RPMI8226 (cell line): ENCODE measurements around the gene WDR70.

Experiments used
- DNase-seq: peaks from one replicate; pipeline ENCODE4 v3.0.0-alpha.2; 2015

Gene WDR70

GRCh38 chr5:37727238-37727637 lies 348.1 kb downstream of the WDR70 start:
- no peak for DNase-seq

DNA sequence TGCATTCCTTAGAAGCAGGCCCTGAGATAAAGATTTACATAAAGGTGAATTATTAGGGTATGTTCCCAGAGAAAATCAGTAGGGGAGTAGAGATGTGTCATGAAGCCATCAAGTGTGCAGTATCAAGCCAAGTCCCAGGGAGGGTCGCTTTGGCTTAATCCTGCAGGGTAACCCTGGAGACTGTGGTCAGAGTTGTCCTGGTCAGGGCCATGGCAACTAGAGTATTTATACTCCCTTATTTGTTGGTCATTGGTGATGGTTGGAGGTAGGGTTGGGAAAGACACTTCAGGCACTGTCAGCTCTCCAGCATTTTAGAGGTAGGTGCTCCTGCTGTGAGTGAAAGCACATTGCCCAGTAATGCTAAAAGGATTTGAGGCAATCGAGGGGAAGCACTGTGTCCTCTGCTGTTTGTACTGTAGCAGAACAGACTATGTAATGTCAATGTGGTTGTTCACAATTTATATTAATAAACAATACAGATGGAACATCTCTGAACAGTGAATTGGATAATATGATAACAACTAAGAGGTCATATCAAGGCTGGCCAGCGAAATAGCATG lies 351.9 kb downstream of the WDR70 start:
- no peak for DNase-seq

DNA sequence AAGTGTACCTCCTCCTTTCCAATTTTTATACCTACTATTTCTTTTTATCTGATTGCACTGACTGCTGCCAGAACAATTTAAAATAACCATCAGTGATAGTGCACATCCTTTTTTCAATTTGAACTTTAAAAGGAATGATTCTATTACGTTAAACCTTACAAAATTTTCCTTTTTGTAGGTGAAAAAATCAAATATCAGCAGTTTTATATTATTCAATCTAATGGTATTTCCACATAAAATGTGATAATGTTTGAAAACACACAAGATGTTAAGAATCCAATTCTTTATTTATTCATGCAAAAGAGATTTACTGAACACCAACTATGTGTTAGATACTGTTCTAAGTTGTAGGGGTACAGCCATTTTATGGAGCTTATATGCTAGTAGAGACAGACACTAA lies 355.0 kb downstream of the WDR70 start:
- no peak for DNase-seq

- DNase-seq, result peak; percentile 35
Observed at GRCh38 chr5:37735649-37736347, 356.7 kb downstream of the WDR70 start.

DNA sequence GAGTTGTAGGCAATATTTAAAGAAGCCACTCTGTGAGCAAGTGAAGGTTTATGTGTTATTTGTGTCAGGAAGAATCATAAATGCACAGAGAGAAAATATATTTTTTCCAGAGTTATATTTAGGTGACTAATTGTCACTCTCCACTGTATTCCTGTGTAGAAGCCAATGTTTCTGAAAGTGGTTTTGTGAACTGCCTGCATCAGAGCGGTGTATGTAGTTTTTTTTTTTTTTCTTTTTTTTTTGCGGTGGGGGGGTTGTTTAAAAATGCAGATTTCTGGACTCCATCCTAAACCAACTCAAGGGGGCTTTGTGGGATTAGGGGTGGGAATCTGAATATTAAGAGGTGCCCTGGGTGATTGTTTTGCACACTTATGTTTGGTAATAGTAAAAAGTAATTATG lies 357.3 kb downstream of the WDR70 start:
- DNase-seq, result no peak

GRCh38 chr5:37737326-37738056 lies 358.4 kb downstream of the WDR70 start:
- no peak for DNase-seq

DNA sequence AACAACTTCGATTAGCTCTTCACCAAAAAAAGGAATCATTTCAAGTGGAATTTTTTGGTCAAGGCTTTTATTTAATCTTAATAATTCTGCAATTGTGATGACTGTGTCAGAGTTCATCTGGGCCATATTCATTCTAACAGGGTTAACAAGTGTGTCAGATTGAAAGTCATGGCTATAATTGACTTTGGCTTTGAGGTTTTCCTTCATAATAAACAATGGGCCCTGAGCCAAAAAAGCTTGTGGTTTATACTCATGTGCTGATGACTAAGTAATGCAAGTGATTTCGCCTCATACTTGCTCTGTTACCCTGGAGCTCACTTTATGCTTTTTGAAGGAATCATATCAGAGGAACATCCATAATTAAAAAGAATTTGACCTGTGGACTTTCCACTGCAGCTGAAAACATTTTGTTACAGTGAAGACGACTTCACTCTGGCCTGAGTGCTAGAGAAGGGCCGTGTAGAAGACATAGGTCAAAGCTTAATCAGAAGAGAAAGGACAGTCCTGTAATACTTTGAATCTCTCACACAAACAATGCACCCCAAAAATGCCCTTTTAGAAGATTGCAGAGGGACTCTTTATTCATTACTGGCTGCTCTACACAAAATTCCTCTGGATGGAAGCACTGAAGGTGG lies 359.1 kb downstream of the WDR70 start:
- DNase-seq, result peak; percentile 89

- no peak for DNase-seq
Observed at GRCh38 chr5:37738865-37739488, 359.9 kb downstream of the WDR70 start.

GRCh38 chr5:37739817-37740261 lies 360.7 kb downstream of the WDR70 start:
- DNase-seq, result no peak

GRCh38 chr5:37740331-37741066 lies 361.4 kb downstream of the WDR70 start:
- no peak for DNase-seq

- DNase-seq, result no peak
Observed at GRCh38 chr5:37742111-37742510, 363.0 kb downstream of the WDR70 start.

GRCh38 chr5:37751227-37751626 lies 372.1 kb downstream of the WDR70 start:
- DNase-seq, result no peak

DNA sequence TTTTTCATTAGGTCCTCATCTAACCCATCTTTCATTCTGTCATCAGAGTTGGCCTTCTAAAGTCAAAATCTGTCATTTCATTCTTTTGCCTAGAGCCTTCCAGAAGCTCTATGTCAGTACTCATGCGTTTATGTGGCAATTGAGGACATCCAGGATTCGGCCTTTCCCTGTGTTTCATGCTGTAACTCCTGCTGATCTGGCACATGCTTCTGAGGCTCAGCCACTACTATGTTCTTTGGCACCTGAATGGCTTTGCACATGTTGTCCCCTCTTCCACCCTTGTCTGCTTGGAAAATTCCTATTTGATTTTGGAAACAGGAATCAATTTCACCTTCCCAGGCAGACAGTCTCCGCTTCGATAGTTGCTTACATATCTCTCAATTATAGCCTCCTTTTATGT lies 375.9 kb downstream of the WDR70 start:
- no peak for DNase-seq

DNA sequence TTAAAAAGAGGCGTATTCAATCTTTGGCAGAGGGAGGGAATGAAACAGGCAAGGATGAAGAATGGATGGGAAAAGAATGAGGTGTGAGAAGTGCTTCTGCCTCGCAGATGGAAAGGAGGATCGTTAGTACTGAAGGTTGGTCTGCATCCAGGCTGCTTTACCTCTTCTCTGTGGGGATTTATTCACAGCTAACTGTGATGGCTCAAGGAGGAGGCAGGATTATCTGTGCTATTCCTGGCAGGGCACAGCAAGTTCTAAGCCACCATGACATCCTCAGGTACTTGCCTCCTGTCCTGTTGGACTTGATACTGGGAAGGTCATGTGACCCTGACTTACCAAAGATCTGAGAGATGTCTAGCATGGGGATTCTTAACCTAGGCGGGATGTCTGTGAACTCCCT lies 376.5 kb downstream of the WDR70 start:
- no peak for DNase-seq

- no peak for DNase-seq
Observed at GRCh38 chr5:37756248-37756647, 377.1 kb downstream of the WDR70 start.

DNA sequence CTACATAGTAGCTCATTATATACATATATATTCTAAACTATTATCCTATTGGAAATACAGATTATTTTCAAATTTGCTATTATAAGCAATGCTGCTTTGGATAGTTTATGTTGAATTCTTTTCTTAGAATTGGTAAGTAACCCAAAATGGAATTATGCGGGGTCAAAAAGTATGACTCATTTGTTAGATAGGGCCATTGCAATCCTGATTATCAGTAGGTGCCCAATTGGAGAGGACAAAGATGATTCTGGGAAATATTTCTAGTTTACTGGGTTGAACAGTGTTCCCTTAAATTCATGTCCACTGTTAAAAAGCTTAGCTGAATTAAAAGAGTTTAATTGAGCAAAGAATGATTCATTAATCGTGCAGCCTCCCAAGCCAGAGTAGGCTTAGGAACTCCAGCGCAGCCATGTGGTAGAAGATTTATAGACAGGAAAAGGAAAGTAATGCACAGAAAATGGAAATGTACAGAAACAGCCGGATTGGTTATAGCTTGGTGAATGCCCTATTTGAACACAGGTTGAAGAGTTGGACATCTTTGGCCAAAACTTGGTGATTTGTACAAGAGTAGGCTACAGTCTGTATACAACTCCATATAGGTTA lies 379.0 kb downstream of the WDR70 start:
- no peak for DNase-seq

DNA sequence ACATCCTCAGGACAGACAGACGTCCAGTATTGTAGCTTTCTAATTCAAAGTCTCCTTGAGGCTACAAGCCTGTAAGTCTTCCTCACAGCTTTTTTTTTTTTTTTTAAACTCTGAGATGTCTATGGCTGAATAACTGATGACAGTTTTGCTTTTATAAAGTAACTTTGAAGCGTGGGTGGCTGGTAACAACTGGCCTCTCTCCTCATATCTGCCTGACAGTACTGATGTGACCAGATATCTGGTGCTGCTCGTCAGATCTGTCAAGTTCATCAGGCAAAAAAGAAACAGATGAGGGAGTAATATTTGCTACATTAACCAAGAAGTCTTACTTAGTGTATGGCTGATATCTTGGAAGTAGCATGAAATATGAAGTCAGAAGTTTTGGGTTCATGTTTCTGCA lies 388.1 kb downstream of the WDR70 start:
- DNase-seq, result no peak

GRCh38 chr5:37767961-37768360 lies 388.8 kb downstream of the WDR70 start:
- DNase-seq, result no peak

DNA sequence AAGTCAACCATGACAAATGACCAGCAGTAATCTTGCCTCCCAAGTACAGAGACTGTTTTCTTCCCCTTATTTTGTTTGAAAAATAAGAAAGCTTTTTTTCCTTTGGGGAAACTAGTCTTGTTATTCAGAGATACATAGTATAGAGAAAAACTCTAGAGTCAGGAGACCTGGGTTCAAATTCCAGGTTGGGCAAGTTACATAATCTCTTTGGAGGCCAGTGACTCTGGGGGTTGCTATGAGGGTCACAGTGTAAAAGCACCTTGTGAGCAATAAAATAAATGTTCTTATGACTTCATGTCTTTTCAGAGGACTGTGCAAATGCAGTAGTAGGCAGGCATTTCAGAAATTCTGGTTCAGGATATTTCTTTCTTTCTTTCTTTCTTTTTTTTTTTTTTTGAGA lies 389.3 kb downstream of the WDR70 start:
- DNase-seq, result no peak

DNA sequence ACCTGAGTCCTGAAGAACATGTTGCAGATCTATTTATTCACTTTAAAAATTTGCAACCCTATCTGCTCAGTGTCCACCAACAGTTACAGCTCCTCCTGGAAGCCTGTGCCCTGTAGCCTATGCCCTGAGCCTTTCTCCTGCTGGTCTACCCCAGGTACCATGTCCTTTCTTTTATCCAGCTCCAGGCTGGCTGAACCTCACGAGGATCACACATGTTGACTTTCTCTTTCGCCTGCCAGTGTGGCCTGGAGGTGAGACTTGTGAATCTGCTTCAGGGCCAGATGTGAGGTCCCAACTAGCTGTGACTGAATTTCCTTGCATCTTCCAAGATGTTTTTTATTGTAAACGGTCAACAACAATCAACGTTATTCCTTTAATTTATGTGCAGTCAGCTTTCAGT lies 390.0 kb downstream of the WDR70 start:
- no peak for DNase-seq

- DNase-seq, result no peak
Observed at GRCh38 chr5:37769840-37770239, 390.7 kb downstream of the WDR70 start.

GRCh38 chr5:37770786-37771185 lies 391.7 kb downstream of the WDR70 start:
- DNase-seq, result no peak
